Neural cell (in vitro differentiated cells): Measurements from ENCODE around the gene TBC1D8. TPM values are rescaled to one million over a fixed set of nuclear protein-coding genes. Genes with fewer than 3 reads are reported as not detected.
A peak's percentile ranks its signal among the peaks of the same experiment; 100 is the strongest.

ENCODE experiments used
- H2AFZ ChIP-seq: fragments of 200-600, 300-800 bp; sonication (generic), shearing (Covaris generic); 2 replicates; pipeline ENCODE4 v1.6.0; 2014; ENCODE audit warnings: low read depth, mild to moderate bottlenecking, antibody characterized with exemption, low read length, moderate library complexity
- H3F3A ChIP-seq: fragments of 200-600 bp; shearing (Covaris generic); 2 replicates; pipeline ENCODE4 v1.6.1; 2016; ENCODE audit warnings: mild to moderate bottlenecking, moderate library complexity, mixed read lengths, antibody characterized with exemption, low read length; ENCODE audit not compliant: insufficient read depth, poor library complexity, severe bottlenecking
- H3K27ac ChIP-seq: fragments of 200-600, 300-800 bp; sonication (generic), shearing (Covaris generic); 2 replicates; pipeline ENCODE4 v1.5.1; 2014; ENCODE audit warnings: mild to moderate bottlenecking, low read length, moderate library complexity
- H3K27me3 ChIP-seq: fragments of 300-800, 200-600 bp; sonication (generic), shearing (Covaris generic); 2 replicates; pipeline ENCODE4 v1.6.0; 2014; ENCODE audit warnings: mild to moderate bottlenecking, low read depth, low read length, moderate library complexity; ENCODE audit not compliant: insufficient read depth
- H3K36me3 ChIP-seq: fragments of 300-800, 200-600 bp; sonication (generic), shearing (Covaris generic); 2 replicates; pipeline ENCODE4 v1.5.1; 2014; ENCODE audit warnings: mild to moderate bottlenecking, antibody characterized with exemption, low read length, moderate library complexity; ENCODE audit not compliant: insufficient read depth
- H3K4me2 ChIP-seq: fragments of 300-800, 200-600 bp; sonication (generic), shearing (Covaris generic); 2 replicates; pipeline ENCODE4 v1.6.0; 2014; ENCODE audit warnings: mild to moderate bottlenecking, low read length
- H3K4me3 ChIP-seq: fragments of 300-800, 200-600 bp; sonication (generic), shearing (Covaris generic); 2 replicates; pipeline ENCODE4 v1.5.1; 2014; ENCODE audit warnings: mild to moderate bottlenecking, low read length, moderate library complexity
- H3K79me2 ChIP-seq: fragments of 200-600 bp; shearing (Covaris generic); replicated peaks from 2 replicates; pipeline ENCODE4 v1.6.0; 2014; ENCODE audit warnings: mild to moderate bottlenecking, low read length, moderate library complexity; ENCODE audit not compliant: insufficient read depth
- H3K9ac ChIP-seq: fragments of 300-800, 200-600 bp; sonication (generic), shearing (Covaris generic); 2 replicates; pipeline ENCODE4 v1.6.1; 2016; ENCODE audit warnings: mild to moderate bottlenecking, low read length, mixed read lengths
- H3K9me2 ChIP-seq: fragments of 200-600 bp; shearing (Covaris generic); 2 replicates; pipeline ENCODE4 v1.6.1; 2016; ENCODE audit warnings: mild to moderate bottlenecking, low read length, mixed read lengths; ENCODE audit not compliant: insufficient read depth
- H3K9me3 ChIP-seq: fragments of 200-600, 300-800 bp; sonication (generic), shearing (Covaris generic); 2 replicates; pipeline ENCODE4 v1.6.1; 2016; ENCODE audit warnings: mild to moderate bottlenecking, mixed run types, low read length, moderate library complexity, mixed read lengths
- H4K20me1 ChIP-seq: fragments of 200-600 bp; shearing (Covaris generic); 2 replicates; pipeline ENCODE4 v1.6.1; 2016; ENCODE audit warnings: mild to moderate bottlenecking, mixed run types; ENCODE audit not compliant: insufficient read depth
- EP300 ChIP-seq: fragments of 450-650 bp; conservative IDR thresholded peaks from 2 replicates; pipeline ENCODE4 v1.6.1; 2014; ENCODE audit warnings: antibody characterized with exemption, mild to moderate bottlenecking, moderate library complexity; ENCODE audit not compliant: poor library complexity, severe bottlenecking
- EZH2 ChIP-seq: fragments of 200-600, 300-800 bp; shearing (Covaris generic), sonication (generic); IDR thresholded peaks from 2 replicates; pipeline ENCODE4 v1.6.1; 2014; ENCODE audit warnings: antibody characterized with exemption, low read length, borderline replicate concordance, mild to moderate bottlenecking; ENCODE audit not compliant: insufficient read depth, poor library complexity, severe bottlenecking
- MXI1 ChIP-seq: fragments of 450-650 bp; conservative IDR thresholded peaks from 2 replicates; pipeline ENCODE4 v1.6.1; 2014; ENCODE audit warnings: antibody characterized with exemption, mild to moderate bottlenecking; ENCODE audit not compliant: poor library complexity, severe bottlenecking
- POLR2AphosphoS5 ChIP-seq: IDR thresholded peaks from 2 replicates; pipeline ENCODE4 v1.6.1; 2012
- RAD21 ChIP-seq: fragments of 450-650 bp; conservative IDR thresholded peaks from 2 replicates; pipeline ENCODE4 v1.6.1; 2014; ENCODE audit warnings: antibody characterized with exemption, mild to moderate bottlenecking, moderate library complexity
- SMC3 ChIP-seq: fragments of 450-650 bp; conservative IDR thresholded peaks from 2 replicates; pipeline ENCODE4 v1.6.1; 2014; ENCODE audit warnings: antibody characterized with exemption, mild to moderate bottlenecking, moderate library complexity; ENCODE audit not compliant: poor library complexity
- TAF1 ChIP-seq: IDR thresholded peaks from 2 replicates; pipeline ENCODE4 v1.6.1; 2012; ENCODE audit warnings: low read depth
- polyA plus RNA-seq: library from polyadenylated mRNA; depleted of rRNA; stranded (reverse); fragments of >200 nt; gene quantifications from 2 replicates; pipeline ENCODE4 v1.2.3, GENCODE V29; 2014
- TF ChIP-seq, protein P1 (sequence below): IDR thresholded peaks from 2 replicates; pipeline ENCODE4 v1.6.1; 2012; ENCODE audit warnings: borderline replicate concordance
- TF ChIP-seq, protein P2 (sequence below): fragments of 450-650 bp; IDR thresholded peaks from 2 replicates; pipeline ENCODE4 v1.5.1; 2014; ENCODE audit warnings: antibody characterized with exemption, mild to moderate bottlenecking, moderate library complexity; ENCODE audit not compliant: poor library complexity, severe bottlenecking

Gene TBC1D8
- polyA plus RNA-seq, 1 donor from 2014 or later: 5.3 TPM

- no peaks in the 10 kb centered on the region for H3F3A ChIP-seq
- H3K9ac ChIP-seq: no peak overlapping the region
- H2AFZ ChIP-seq: no peak overlapping the region
- no peaks in the 10 kb centered on the region for H3K9me2 ChIP-seq
- H3K4me3 ChIP-seq: no peak overlapping the region
- H3K4me2 ChIP-seq: no peak overlapping the region
- no peaks in the 10 kb centered on the region for H3K27me3 ChIP-seq
- no peaks in the 10 kb centered on the region for H4K20me1 ChIP-seq
- TF ChIP-seq TAF1 (no peak), RAD21 (no peak)
- no peaks in the 10 kb centered on the region for H3K36me3 ChIP-seq
- H3K27ac ChIP-seq: no peak overlapping the region
- no peaks in the 10 kb centered on the region for H3K79me2 ChIP-seq
- H3K9me3 ChIP-seq: no peaks in the 10 kb centered on the region
Observed at GRCh38 chr2:101037161-101037755, 113.9 kb downstream of the TBC1D8 start.

DNA sequence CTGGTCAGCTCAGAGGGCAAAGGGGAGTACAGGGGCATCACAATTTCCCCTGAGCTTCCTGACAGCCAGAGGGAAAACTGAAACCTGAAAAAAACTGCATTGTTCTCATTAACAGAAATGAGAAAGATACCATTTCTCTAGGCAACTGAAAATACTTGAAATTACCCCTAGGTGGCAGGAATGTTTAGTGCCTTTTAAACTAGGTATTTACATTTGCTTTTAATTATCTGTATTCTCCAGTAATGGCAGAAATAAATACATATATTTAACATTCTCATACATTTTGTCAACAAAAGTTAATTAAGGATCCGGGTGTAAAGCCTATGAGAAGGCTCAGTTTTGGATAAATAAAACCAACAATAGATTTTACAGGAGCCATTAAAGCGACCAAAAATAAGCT is 114.6 kb downstream of the TBC1D8 start:
- no peak overlapping the region for H2AFZ ChIP-seq
- H3K9ac ChIP-seq: no peak overlapping the region
- H3F3A ChIP-seq: no peaks in the 10 kb centered on the region
- no peaks in the 10 kb centered on the region for H4K20me1 ChIP-seq
- no peaks in the 10 kb centered on the region for H3K9me2 ChIP-seq
- H3K79me2 ChIP-seq: no peaks in the 10 kb centered on the region
- H3K4me2 ChIP-seq: no peak overlapping the region
- H3K27ac ChIP-seq: no peak overlapping the region
- no peak overlapping the region for H3K4me3 ChIP-seq
- H3K27me3 ChIP-seq: no peaks in the 10 kb centered on the region
- H3K9me3 ChIP-seq: no peaks in the 10 kb centered on the region
- H3K36me3 ChIP-seq: no peaks in the 10 kb centered on the region
- TF ChIP-seq POLR2AphosphoS5: no peak
- TF ChIP-seq TAF1: no peak
- TF ChIP-seq, protein P1, sequence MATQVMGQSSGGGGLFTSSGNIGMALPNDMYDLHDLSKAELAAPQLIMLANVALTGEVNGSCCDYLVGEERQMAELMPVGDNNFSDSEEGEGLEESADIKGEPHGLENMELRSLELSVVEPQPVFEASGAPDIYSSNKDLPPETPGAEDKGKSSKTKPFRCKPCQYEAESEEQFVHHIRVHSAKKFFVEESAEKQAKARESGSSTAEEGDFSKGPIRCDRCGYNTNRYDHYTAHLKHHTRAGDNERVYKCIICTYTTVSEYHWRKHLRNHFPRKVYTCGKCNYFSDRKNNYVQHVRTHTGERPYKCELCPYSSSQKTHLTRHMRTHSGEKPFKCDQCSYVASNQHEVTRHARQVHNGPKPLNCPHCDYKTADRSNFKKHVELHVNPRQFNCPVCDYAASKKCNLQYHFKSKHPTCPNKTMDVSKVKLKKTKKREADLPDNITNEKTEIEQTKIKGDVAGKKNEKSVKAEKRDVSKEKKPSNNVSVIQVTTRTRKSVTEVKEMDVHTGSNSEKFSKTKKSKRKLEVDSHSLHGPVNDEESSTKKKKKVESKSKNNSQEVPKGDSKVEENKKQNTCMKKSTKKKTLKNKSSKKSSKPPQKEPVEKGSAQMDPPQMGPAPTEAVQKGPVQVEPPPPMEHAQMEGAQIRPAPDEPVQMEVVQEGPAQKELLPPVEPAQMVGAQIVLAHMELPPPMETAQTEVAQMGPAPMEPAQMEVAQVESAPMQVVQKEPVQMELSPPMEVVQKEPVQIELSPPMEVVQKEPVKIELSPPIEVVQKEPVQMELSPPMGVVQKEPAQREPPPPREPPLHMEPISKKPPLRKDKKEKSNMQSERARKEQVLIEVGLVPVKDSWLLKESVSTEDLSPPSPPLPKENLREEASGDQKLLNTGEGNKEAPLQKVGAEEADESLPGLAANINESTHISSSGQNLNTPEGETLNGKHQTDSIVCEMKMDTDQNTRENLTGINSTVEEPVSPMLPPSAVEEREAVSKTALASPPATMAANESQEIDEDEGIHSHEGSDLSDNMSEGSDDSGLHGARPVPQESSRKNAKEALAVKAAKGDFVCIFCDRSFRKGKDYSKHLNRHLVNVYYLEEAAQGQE: no peak
- TF ChIP-seq EZH2: no peak
- peak; percentile 33 for TF ChIP-seq RAD21
- no peak for TF ChIP-seq SMC3
- TF ChIP-seq EP300: no peak
- TF ChIP-seq MXI1: no peak
- TF ChIP-seq, protein P2, sequence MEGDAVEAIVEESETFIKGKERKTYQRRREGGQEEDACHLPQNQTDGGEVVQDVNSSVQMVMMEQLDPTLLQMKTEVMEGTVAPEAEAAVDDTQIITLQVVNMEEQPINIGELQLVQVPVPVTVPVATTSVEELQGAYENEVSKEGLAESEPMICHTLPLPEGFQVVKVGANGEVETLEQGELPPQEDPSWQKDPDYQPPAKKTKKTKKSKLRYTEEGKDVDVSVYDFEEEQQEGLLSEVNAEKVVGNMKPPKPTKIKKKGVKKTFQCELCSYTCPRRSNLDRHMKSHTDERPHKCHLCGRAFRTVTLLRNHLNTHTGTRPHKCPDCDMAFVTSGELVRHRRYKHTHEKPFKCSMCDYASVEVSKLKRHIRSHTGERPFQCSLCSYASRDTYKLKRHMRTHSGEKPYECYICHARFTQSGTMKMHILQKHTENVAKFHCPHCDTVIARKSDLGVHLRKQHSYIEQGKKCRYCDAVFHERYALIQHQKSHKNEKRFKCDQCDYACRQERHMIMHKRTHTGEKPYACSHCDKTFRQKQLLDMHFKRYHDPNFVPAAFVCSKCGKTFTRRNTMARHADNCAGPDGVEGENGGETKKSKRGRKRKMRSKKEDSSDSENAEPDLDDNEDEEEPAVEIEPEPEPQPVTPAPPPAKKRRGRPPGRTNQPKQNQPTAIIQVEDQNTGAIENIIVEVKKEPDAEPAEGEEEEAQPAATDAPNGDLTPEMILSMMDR: peak; percentile 51
